ENCODE measurements around the gene OR10V1. TPM values are rescaled to one million over a fixed set of nuclear protein-coding genes. Genes with fewer than 3 reads are reported as not detected.
"Not testable (repeated sequence)": the region's sequence is repeated elsewhere in the genome, so short reads cannot be mapped to it uniquely, and the experiment has no call there.

OR10V1 gene
- total RNA-seq, 2 donors from 2014 or later, result not detected

GRCh38 chr11:59692915-59693314, 20.7 kb downstream of the OR10V1 start:
- H3K27me3 Mint-ChIP-seq, result peaks cover 24% of the 10 kb centered on the region
- H3K4me3 Mint-ChIP-seq, result no peak overlapping the region
- peaks cover 10% of the 10 kb centered on the region for H3K9me3 Mint-ChIP-seq
- no peak overlapping the region for H3K27ac Mint-ChIP-seq
- H3K36me3 Mint-ChIP-seq (ENCODE audit: low read depth), result no peaks in the 10 kb centered on the region
- ATAC-seq (replicated peaks), result no peak
- no peaks in the 10 kb centered on the region for H3K4me1 Mint-ChIP-seq

GRCh38 chr11:59691156-59691555, 22.5 kb downstream of the OR10V1 start:
- peaks cover 10% of the 10 kb centered on the region for H3K9me3 Mint-ChIP-seq
- no peak overlapping the region for H3K27ac Mint-ChIP-seq
- peaks cover 22% of the 10 kb centered on the region for H3K27me3 Mint-ChIP-seq
- H3K4me3 Mint-ChIP-seq, result no peak overlapping the region
- H3K36me3 Mint-ChIP-seq (ENCODE audit: low read depth), result no peaks in the 10 kb centered on the region
- no peaks in the 10 kb centered on the region for H3K4me1 Mint-ChIP-seq
- ATAC-seq (replicated peaks), result no peak

- Mint-ChIP-seq H3K4me1 (no peaks in the 10 kb centered on the region), H3K9me3 (peaks cover 10% of the 10 kb centered on the region), H3K36me3 (ENCODE audit: low read depth) (no peaks in the 10 kb centered on the region), H3K27me3 (peaks cover 26% of the 10 kb centered on the region), H3K4me3 (no peak overlapping the region), H3K27ac (no peak overlapping the region)
- ATAC-seq (replicated peaks), result no peak
These were observed 24.6 kb downstream of the OR10V1 start for GRCh38 chr11:59689015-59689414.

- not testable (repeated sequence) for H3K27ac Mint-ChIP-seq; H3K36me3 Mint-ChIP-seq (ENCODE audit: low read depth); H3K4me3 Mint-ChIP-seq; H3K4me1 Mint-ChIP-seq; ATAC-seq (replicated peaks); H3K9me3 Mint-ChIP-seq
- peaks cover 23% of the 10 kb centered on the region for H3K27me3 Mint-ChIP-seq
These were observed 32.4 kb downstream of the OR10V1 start for GRCh38 chr11:59681260-59681725.

GRCh38 chr11:59680287-59681154, 33.1 kb downstream of the OR10V1 start:
- peak; percentile 75 for ATAC-seq (replicated peaks)
- peaks cover 5% of the 10 kb centered on the region for H3K4me1 Mint-ChIP-seq
- no peaks in the 10 kb centered on the region for H3K36me3 Mint-ChIP-seq (ENCODE audit: low read depth)
- no peak overlapping the region for H3K27ac Mint-ChIP-seq
- H3K4me3 Mint-ChIP-seq, result no peak overlapping the region
- no peaks in the 10 kb centered on the region for H3K9me3 Mint-ChIP-seq
- peaks cover 17% of the 10 kb centered on the region for H3K27me3 Mint-ChIP-seq

- Mint-ChIP-seq H3K27ac (peak overlapping the region; percentile 37), H3K36me3 (ENCODE audit: low read depth) (no peaks in the 10 kb centered on the region), H3K4me3 (no peak overlapping the region), H3K4me1 (peaks cover 5% of the 10 kb centered on the region), H3K27me3 (peaks cover 13% of the 10 kb centered on the region), H3K9me3 (no peaks in the 10 kb centered on the region)
- ATAC-seq (replicated peaks), result peak; percentile 58
These were observed 34.3 kb downstream of the OR10V1 start for GRCh38 chr11:59679347-59679746.

- Mint-ChIP-seq H3K27me3 (peaks cover 13% of the 10 kb centered on the region), H3K27ac (peak overlapping the region; percentile 37), H3K36me3 (ENCODE audit: low read depth) (no peaks in the 10 kb centered on the region), H3K4me3 (no peak overlapping the region), H3K9me3 (no peaks in the 10 kb centered on the region), H3K4me1 (peaks cover 5% of the 10 kb centered on the region)
- ATAC-seq (replicated peaks), result no peak
These were observed 34.9 kb downstream of the OR10V1 start for GRCh38 chr11:59678813-59679165.

GRCh38 chr11:59678118-59678812, 35.4 kb downstream of the OR10V1 start:
- peaks cover 5% of the 10 kb centered on the region for H3K4me1 Mint-ChIP-seq
- peaks cover 10% of the 10 kb centered on the region for H3K27me3 Mint-ChIP-seq
- no peak overlapping the region for H3K4me3 Mint-ChIP-seq
- no peaks in the 10 kb centered on the region for H3K9me3 Mint-ChIP-seq
- peak; percentile 46 for ATAC-seq (replicated peaks)
- peak overlapping the region; percentile 31 for H3K27ac Mint-ChIP-seq
- H3K36me3 Mint-ChIP-seq (ENCODE audit: low read depth), result no peaks in the 10 kb centered on the region

- H3K27ac Mint-ChIP-seq, result no peak overlapping the region
- peaks cover 5% of the 10 kb centered on the region for H3K4me1 Mint-ChIP-seq
- H3K9me3 Mint-ChIP-seq, result no peaks in the 10 kb centered on the region
- no peak overlapping the region for H3K4me3 Mint-ChIP-seq
- no peaks in the 10 kb centered on the region for H3K36me3 Mint-ChIP-seq (ENCODE audit: low read depth)
- H3K27me3 Mint-ChIP-seq, result no peaks in the 10 kb centered on the region
- ATAC-seq (replicated peaks), result peak; percentile 57
These were observed 37.4 kb downstream of the OR10V1 start for GRCh38 chr11:59676205-59676604.

- Mint-ChIP-seq H3K4me1 (peaks cover 13% of the 10 kb centered on the region), H3K9me3 (no peaks in the 10 kb centered on the region), H3K4me3 (no peak overlapping the region), H3K27ac (no peak overlapping the region), H3K36me3 (ENCODE audit: low read depth) (peaks cover 1% of the 10 kb centered on the region), H3K27me3 (no peaks in the 10 kb centered on the region)
- ATAC-seq (replicated peaks), result no peak
These were observed 39.4 kb downstream of the OR10V1 start for GRCh38 chr11:59674291-59674690.

- Mint-ChIP-seq H3K27me3 (no peaks in the 10 kb centered on the region), H3K4me1 (peaks cover 10% of the 10 kb centered on the region), H3K4me3 (no peak overlapping the region), H3K27ac (no peak overlapping the region), H3K9me3 (no peaks in the 10 kb centered on the region), H3K36me3 (ENCODE audit: low read depth) (peaks cover 6% of the 10 kb centered on the region)
- no peak for ATAC-seq (replicated peaks)
These were observed 40.4 kb downstream of the OR10V1 start for GRCh38 chr11:59673291-59673690.

GRCh38 chr11:59671471-59671870, 42.2 kb downstream of the OR10V1 start:
- H3K4me1 Mint-ChIP-seq, result peaks cover 23% of the 10 kb centered on the region
- no peak for ATAC-seq (replicated peaks)
- no peaks in the 10 kb centered on the region for H3K9me3 Mint-ChIP-seq
- H3K27me3 Mint-ChIP-seq, result no peaks in the 10 kb centered on the region
- H3K4me3 Mint-ChIP-seq, result no peak overlapping the region
- peaks cover 24% of the 10 kb centered on the region for H3K36me3 Mint-ChIP-seq (ENCODE audit: low read depth)
- no peak overlapping the region for H3K27ac Mint-ChIP-seq

GRCh38 chr11:59669611-59670009, 44.0 kb downstream of the OR10V1 start:
- Mint-ChIP-seq H3K36me3 (ENCODE audit: low read depth) (peaks cover 42% of the 10 kb centered on the region), H3K27me3 (no peaks in the 10 kb centered on the region), H3K4me1 (peaks cover 31% of the 10 kb centered on the region), H3K4me3 (peak overlapping the region; percentile 94), H3K9me3 (no peaks in the 10 kb centered on the region), H3K27ac (peak overlapping the region; percentile 97)
- no peak for ATAC-seq (replicated peaks)

GRCh38 chr11:59668950-59669610, 44.6 kb downstream of the OR10V1 start, which contains the start of gene PATL1:
Gene PATL1 (minus strand): TSS chr11:59669037. CDS start chr11:59668895, 142 bp downstream.
- Mint-ChIP-seq H3K27me3 (no peaks in the 10 kb centered on the region), H3K9me3 (no peaks in the 10 kb centered on the region)
- ATAC-seq (replicated peaks), result peak; percentile 93

More at GRCh38 chr11:59668950-59669610, 44.6 kb downstream of the OR10V1 start, which contains the start of gene PATL1:
- Mint-ChIP-seq H3K4me1 (peaks cover 31% of the 10 kb centered on the region), H3K27ac (peak within 1 kb of the TSS; percentile 97), H3K36me3 (ENCODE audit: low read depth) (peaks cover 48% of the 10 kb centered on the region), H3K4me3 (peak within 1 kb of the TSS; percentile 94)

Data from activated T-helper 17 cell treated with anti-CD3 and anti-CD28 coated beads, Interleukin-2, amount 50 U/mL, for 72 hours (primary cell).